ENCODE results near the gene ABCA9.

GRCh38 chr17:69048634-69049033 lies 12.1 kb downstream of the ABCA9 start:
- TF ChIP-seq CTCF (IDR thresholded peaks at IDR 0.05; ENCODE audit: borderline replicate concordance, extremely low read depth, low read length, poor library complexity, severe bottlenecking) (no peak), EZH2 (IDR thresholded peaks at IDR 0.05; ENCODE audit: borderline replicate concordance, low read depth, low read length, severe bottlenecking) (no peak)

All from DND-41 (cell line).